ENCODE measurements around the gene CCDC157. TPM values are rescaled to one million over a fixed set of nuclear protein-coding genes. Genes with fewer than 3 reads are reported as not detected.

CCDC157 gene
- total and polyA plus RNA-seq, 4 donors = 0.53 to 1.4 (median 0.98) TPM

DNA sequence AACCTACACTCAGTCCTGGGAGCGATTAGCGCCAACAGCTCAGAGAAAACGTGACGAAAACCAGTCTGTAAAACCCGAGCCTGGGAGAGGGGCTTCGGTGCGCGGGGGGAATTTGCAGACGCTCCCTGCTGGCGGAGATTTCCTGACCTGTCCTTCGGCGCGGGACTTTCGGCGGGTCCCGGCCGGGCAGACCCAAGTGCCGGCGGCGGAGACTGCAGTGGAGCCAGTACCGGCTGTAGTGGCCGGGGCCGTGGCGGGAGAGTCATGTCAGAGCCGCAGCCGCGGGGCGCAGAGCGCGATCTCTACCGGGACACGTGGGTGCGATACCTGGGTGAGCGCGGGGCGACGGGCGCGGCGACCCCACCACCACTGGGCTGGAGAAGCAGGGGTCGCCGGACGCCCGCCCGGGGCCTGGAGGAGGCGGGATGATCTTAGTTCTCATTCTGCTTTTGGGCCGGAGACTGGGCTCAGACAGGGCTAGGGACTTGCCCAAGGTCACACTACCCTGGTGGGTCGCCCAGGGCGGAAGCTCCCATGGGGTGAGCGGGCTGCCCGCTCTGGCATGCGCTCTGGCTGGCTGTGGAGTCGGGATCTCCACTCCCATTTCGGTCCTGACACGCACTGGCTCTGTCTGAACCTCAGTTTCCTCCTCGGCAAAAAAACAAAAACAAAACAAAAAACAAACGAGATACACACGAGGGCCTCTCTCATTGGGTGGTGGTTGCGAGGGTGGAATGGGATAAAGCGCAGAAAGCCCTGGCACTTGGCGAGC is 69.0 kb downstream of the CCDC157 start, which contains the start of gene MTFP1:
MTFP1 (plus strand) TSS at position 153 of the 772 bp plus-strand sequence; CDS start at position 265, 112 bp downstream.
- DNase-seq (ENCODE audit: low spot score) = peak; percentile 68
- H3K27me3 ChIP-seq (ENCODE audit: control insufficient read depth in 4 of 4, insufficient read depth in 4 of 4, low read length in 3 of 4) = no peaks in the 10 kb centered on the region
- peaks cover 4 to 53% (median 40%) of the 10 kb centered on the region in 4 donors for H3K4me1 ChIP-seq (ENCODE audit: control insufficient read depth in 4 of 4, insufficient read depth in 4 of 4, low read length in 3 of 4)
- WGBS = 1% methylated on average over 61 of the region's 61 CpGs
- peak within 1 kb of the TSS; percentile 97 to 99 for H3K27ac ChIP-seq (ENCODE audit: low read depth in 1 of 2, low read length in 2 of 2)
- peak within 1 kb of the TSS; percentile 55 to 64 (median 60) for H3K4me3 ChIP-seq (ENCODE audit: low read depth in 1 of 3, low read length in 3 of 3)
- H3K36me3 ChIP-seq (ENCODE audit: control insufficient read depth in 4 of 4, insufficient read depth in 3 of 4, low read depth in 1 of 4, low read length in 3 of 4) = peaks cover 0 to 5% (median 0%) of the 10 kb centered on the region in 4 donors
- H3K9ac ChIP-seq (ENCODE audit: low read depth in 1 of 2, low read length in 2 of 2) = peak within 1 kb of the TSS; percentile 25 to 67
- TF ChIP-seq JUND (IDR thresholded peaks at IDR 0.05) = no peak
- TF ChIP-seq GABPA (IDR thresholded peaks at IDR 0.05 in 1 of 2, conservative IDR thresholded peaks at IDR 0.05 in 1 of 2) = no peak
- TF ChIP-seq, protein P1, sequence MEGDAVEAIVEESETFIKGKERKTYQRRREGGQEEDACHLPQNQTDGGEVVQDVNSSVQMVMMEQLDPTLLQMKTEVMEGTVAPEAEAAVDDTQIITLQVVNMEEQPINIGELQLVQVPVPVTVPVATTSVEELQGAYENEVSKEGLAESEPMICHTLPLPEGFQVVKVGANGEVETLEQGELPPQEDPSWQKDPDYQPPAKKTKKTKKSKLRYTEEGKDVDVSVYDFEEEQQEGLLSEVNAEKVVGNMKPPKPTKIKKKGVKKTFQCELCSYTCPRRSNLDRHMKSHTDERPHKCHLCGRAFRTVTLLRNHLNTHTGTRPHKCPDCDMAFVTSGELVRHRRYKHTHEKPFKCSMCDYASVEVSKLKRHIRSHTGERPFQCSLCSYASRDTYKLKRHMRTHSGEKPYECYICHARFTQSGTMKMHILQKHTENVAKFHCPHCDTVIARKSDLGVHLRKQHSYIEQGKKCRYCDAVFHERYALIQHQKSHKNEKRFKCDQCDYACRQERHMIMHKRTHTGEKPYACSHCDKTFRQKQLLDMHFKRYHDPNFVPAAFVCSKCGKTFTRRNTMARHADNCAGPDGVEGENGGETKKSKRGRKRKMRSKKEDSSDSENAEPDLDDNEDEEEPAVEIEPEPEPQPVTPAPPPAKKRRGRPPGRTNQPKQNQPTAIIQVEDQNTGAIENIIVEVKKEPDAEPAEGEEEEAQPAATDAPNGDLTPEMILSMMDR (IDR thresholded peaks at IDR 0.05; ENCODE audit: low read depth, low read length, missing input control) = no peak
- TF ChIP-seq NR2F2 (IDR thresholded peaks at IDR 0.05) = no peak
- no peak for TF ChIP-seq SP1 (IDR thresholded peaks at IDR 0.05)
- no peak for TF ChIP-seq FOXA1 (IDR thresholded peaks at IDR 0.05)
- TF ChIP-seq RXRA (IDR thresholded peaks at IDR 0.05) = no peak
- TF ChIP-seq, protein P2, sequence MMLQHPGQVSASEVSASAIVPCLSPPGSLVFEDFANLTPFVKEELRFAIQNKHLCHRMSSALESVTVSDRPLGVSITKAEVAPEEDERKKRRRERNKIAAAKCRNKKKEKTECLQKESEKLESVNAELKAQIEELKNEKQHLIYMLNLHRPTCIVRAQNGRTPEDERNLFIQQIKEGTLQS (IDR thresholded peaks at IDR 0.05) = no peak
- TF ChIP-seq, protein P3, sequence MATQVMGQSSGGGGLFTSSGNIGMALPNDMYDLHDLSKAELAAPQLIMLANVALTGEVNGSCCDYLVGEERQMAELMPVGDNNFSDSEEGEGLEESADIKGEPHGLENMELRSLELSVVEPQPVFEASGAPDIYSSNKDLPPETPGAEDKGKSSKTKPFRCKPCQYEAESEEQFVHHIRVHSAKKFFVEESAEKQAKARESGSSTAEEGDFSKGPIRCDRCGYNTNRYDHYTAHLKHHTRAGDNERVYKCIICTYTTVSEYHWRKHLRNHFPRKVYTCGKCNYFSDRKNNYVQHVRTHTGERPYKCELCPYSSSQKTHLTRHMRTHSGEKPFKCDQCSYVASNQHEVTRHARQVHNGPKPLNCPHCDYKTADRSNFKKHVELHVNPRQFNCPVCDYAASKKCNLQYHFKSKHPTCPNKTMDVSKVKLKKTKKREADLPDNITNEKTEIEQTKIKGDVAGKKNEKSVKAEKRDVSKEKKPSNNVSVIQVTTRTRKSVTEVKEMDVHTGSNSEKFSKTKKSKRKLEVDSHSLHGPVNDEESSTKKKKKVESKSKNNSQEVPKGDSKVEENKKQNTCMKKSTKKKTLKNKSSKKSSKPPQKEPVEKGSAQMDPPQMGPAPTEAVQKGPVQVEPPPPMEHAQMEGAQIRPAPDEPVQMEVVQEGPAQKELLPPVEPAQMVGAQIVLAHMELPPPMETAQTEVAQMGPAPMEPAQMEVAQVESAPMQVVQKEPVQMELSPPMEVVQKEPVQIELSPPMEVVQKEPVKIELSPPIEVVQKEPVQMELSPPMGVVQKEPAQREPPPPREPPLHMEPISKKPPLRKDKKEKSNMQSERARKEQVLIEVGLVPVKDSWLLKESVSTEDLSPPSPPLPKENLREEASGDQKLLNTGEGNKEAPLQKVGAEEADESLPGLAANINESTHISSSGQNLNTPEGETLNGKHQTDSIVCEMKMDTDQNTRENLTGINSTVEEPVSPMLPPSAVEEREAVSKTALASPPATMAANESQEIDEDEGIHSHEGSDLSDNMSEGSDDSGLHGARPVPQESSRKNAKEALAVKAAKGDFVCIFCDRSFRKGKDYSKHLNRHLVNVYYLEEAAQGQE (IDR thresholded peaks at IDR 0.05) = peak; percentile 4
- TF ChIP-seq EGR1 (IDR thresholded peaks at IDR 0.05; ENCODE audit: low read depth in 2 of 2) = no peak
- TF ChIP-seq, protein P4, sequence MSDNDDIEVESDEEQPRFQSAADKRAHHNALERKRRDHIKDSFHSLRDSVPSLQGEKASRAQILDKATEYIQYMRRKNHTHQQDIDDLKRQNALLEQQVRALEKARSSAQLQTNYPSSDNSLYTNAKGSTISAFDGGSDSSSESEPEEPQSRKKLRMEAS (IDR thresholded peaks at IDR 0.05) = no peak
- no peak for TF ChIP-seq TAF1 (conservative IDR thresholded peaks at IDR 0.05)
- no peak for TF ChIP-seq HNF4G (IDR thresholded peaks at IDR 0.05)
- TF ChIP-seq YY1 (IDR thresholded peaks at IDR 0.05) = no peak
- TF ChIP-seq, protein P5, sequence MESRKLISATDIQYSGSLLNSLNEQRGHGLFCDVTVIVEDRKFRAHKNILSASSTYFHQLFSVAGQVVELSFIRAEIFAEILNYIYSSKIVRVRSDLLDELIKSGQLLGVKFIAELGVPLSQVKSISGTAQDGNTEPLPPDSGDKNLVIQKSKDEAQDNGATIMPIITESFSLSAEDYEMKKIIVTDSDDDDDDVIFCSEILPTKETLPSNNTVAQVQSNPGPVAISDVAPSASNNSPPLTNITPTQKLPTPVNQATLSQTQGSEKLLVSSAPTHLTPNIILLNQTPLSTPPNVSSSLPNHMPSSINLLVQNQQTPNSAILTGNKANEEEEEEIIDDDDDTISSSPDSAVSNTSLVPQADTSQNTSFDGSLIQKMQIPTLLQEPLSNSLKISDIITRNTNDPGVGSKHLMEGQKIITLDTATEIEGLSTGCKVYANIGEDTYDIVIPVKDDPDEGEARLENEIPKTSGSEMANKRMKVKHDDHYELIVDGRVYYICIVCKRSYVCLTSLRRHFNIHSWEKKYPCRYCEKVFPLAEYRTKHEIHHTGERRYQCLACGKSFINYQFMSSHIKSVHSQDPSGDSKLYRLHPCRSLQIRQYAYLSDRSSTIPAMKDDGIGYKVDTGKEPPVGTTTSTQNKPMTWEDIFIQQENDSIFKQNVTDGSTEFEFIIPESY (IDR thresholded peaks at IDR 0.05) = no peak
- TF ChIP-seq RAD21 (IDR thresholded peaks at IDR 0.05) = peak in 1 of 2 donors; percentile 35
- TF ChIP-seq HNF4A (conservative IDR thresholded peaks at IDR 0.05) = peak in 1 of 2 donors; percentile 6
- TF ChIP-seq FOXA2 (IDR thresholded peaks at IDR 0.05) = no peak
- no peaks in the 10 kb centered on the region for H3K9me3 ChIP-seq (ENCODE audit: control insufficient read depth in 4 of 4, low read length in 3 of 4)

Small RNAs within 50 kb of the gene (small RNA-seq; reads per million reads assigned to genes)
- not detected for gene AC004832.3
- gene RNU6-564P = not detected

Other genes starting within 250 kb of the CCDC157 start
- under 1 TPM; 0.08 to 0.09 TPM for gene LIF, start 110.2 kb upstream of the CCDC157 start, total RNA-seq
- gene LIF, start 110.2 kb upstream of the CCDC157 start, polyA plus RNA-seq = under 1 TPM in 1 of 2 donors, not detected in 1; 0.10 TPM
- gene OSM, start 90.2 kb upstream of the CCDC157 start, total RNA-seq = under 1 TPM; 0.25 to 0.84 TPM
- gene OSM, start 90.2 kb upstream of the CCDC157 start, polyA plus RNA-seq = under 1 TPM in 1 of 2 donors, not detected in 1; 0.09 TPM
- gene CASTOR1, start 67.5 kb upstream of the CCDC157 start, total RNA-seq = 1 to 10 TPM; 1.8 to 2.5 TPM
- gene CASTOR1, start 67.5 kb upstream of the CCDC157 start, polyA plus RNA-seq = 1 to 10 TPM; 2.2 to 5.4 TPM
- gene TBC1D10A, start 30.1 kb upstream of the CCDC157 start, total RNA-seq = 1 to 10 TPM; 3.6 to 8.2 TPM
- gene TBC1D10A, start 30.1 kb upstream of the CCDC157 start, polyA plus RNA-seq = 1 to 10 TPM; 8.2 to 9.2 TPM
- 10 to 100 TPM; 19.6 to 41.6 TPM for gene SF3A1, start 113 bp upstream of the CCDC157 start, total RNA-seq
- 10 to 100 TPM; 22.7 to 25.0 TPM for gene SF3A1, start 113 bp upstream of the CCDC157 start, polyA plus RNA-seq
- 1 to 10 TPM; 7.2 to 7.3 TPM for gene RNF215, start 30.4 kb downstream of the CCDC157 start, total RNA-seq
- 1 to 10 TPM in 1 of 2 donors, under 1 TPM in 1; 0.71 to 4.4 TPM for gene RNF215, start 30.4 kb downstream of the CCDC157 start, polyA plus RNA-seq
- 100 to 1,000 TPM in 1 of 2 donors, 1 to 10 TPM in 1; 6.5 to 110 TPM for gene SEC14L2, start 40.0 kb downstream of the CCDC157 start, total RNA-seq
- 10 to 100 TPM; 27.6 to 71.6 TPM for gene SEC14L2, start 40.0 kb downstream of the CCDC157 start, polyA plus RNA-seq
- 1 to 10 TPM; 6.8 to 9.5 TPM for gene MTFP1, start 68.8 kb downstream of the CCDC157 start, total RNA-seq
- gene MTFP1, start 68.8 kb downstream of the CCDC157 start, polyA plus RNA-seq = 10 to 100 TPM in 1 of 2 donors, 1 to 10 TPM in 1; 8.2 to 20.2 TPM
- gene SEC14L3, start 115.0 kb downstream of the CCDC157 start, total RNA-seq = under 1 TPM in 1 of 2 donors, not detected in 1; 0.33 TPM
- gene SEC14L3, start 115.0 kb downstream of the CCDC157 start, polyA plus RNA-seq = under 1 TPM in 1 of 2 donors, not detected in 1; 0.32 TPM
- 10 to 100 TPM; 21.2 to 30.3 TPM for gene SEC14L4, start 148.7 kb downstream of the CCDC157 start, total RNA-seq
- 10 to 100 TPM in 1 of 2 donors, 1 to 10 TPM in 1; 5.4 to 13.3 TPM for gene SEC14L4, start 148.7 kb downstream of the CCDC157 start, polyA plus RNA-seq
- gene SEC14L6, start 189.7 kb downstream of the CCDC157 start, total RNA-seq = under 1 TPM; 0.25 to 0.70 TPM
- gene SEC14L6, start 189.7 kb downstream of the CCDC157 start, polyA plus RNA-seq = under 1 TPM; 0.18 to 0.31 TPM
- 10 to 100 TPM in 1 of 2 donors, 1 to 10 TPM in 1; 1.0 to 19.4 TPM for gene GAL3ST1, start 217.7 kb downstream of the CCDC157 start, total RNA-seq
- 1 to 10 TPM; 1.4 to 1.7 TPM for gene GAL3ST1, start 217.7 kb downstream of the CCDC157 start, polyA plus RNA-seq
- 10 to 100 TPM; 22.0 to 22.6 TPM for gene PES1, start 234.9 kb downstream of the CCDC157 start, total RNA-seq
- gene PES1, start 234.9 kb downstream of the CCDC157 start, polyA plus RNA-seq = 10 to 100 TPM; 20.0 to 33.1 TPM

All from liver (tissue), 10 donors.